GM15510 (cell line): ENCODE measurements around the gene SDF4.

Experiments
- POLR2A ChIP-seq: IDR thresholded peaks from 3 replicates; pipeline ENCODE4 v1.6.1; 2011; ENCODE audit warnings: borderline replicate concordance; ENCODE audit not compliant: insufficient read length; ENCODE audit errors: extremely low read depth

SDF4 gene

GRCh38 chr1:1196431-1197187 lies 35.2 kb downstream of the SDF4 start:
- TF ChIP-seq POLR2A = no peak

GRCh38 chr1:1194723-1195122 lies 37.1 kb downstream of the SDF4 start:
- TF ChIP-seq POLR2A = no peak

- no peak for TF ChIP-seq POLR2A
These were observed 40.1 kb downstream of the SDF4 start for GRCh38 chr1:1191734-1192133.

- TF ChIP-seq POLR2A = no peak
These were observed 42.7 kb downstream of the SDF4 start for GRCh38 chr1:1189111-1189510.

GRCh38 chr1:1187938-1188337 lies 43.9 kb downstream of the SDF4 start:
- TF ChIP-seq POLR2A = no peak

GRCh38 chr1:1185101-1185765 lies 46.6 kb downstream of the SDF4 start:
- TF ChIP-seq POLR2A = no peak

- TF ChIP-seq POLR2A = no peak
These were observed 47.7 kb downstream of the SDF4 start for GRCh38 chr1:1183833-1184775.

- no peak for TF ChIP-seq POLR2A
These were observed 48.5 kb downstream of the SDF4 start for GRCh38 chr1:1183221-1183747.

- TF ChIP-seq POLR2A = no peak
These were observed 49.1 kb downstream of the SDF4 start for GRCh38 chr1:1182491-1183220.

GRCh38 chr1:1181938-1182410 lies 49.8 kb downstream of the SDF4 start:
- TF ChIP-seq POLR2A = no peak

GRCh38 chr1:1181129-1181937 lies 50.5 kb downstream of the SDF4 start:
- TF ChIP-seq POLR2A = no peak

- no peak for TF ChIP-seq POLR2A
These were observed 51.6 kb downstream of the SDF4 start for GRCh38 chr1:1179983-1180861.
